Measurements from ENCODE around the gene KCNQ1.

Gene KCNQ1

GRCh38 chr11:2837096-2837601 lies 392.3 kb downstream of the KCNQ1 start:
- no peak overlapping the region for H3K4me3 ChIP-seq (ENCODE audit: low read depth, low read length)
- no peak for DNase-seq (ENCODE audit: low read depth)
- no peak for TF ChIP-seq CTCF (IDR thresholded peaks at IDR 0.05; ENCODE audit: insufficient read depth, low read depth, low read length, missing control alignments)

GRCh38 chr11:2837651-2838050 lies 392.8 kb downstream of the KCNQ1 start:
- DNase-seq (ENCODE audit: low read depth) = no peak
- TF ChIP-seq CTCF (IDR thresholded peaks at IDR 0.05; ENCODE audit: insufficient read depth, low read depth, low read length, missing control alignments) = no peak
- H3K4me3 ChIP-seq (ENCODE audit: low read depth, low read length) = no peak overlapping the region

GRCh38 chr11:2838091-2838490 lies 393.3 kb downstream of the KCNQ1 start:
- no peak for TF ChIP-seq CTCF (IDR thresholded peaks at IDR 0.05; ENCODE audit: insufficient read depth, low read depth, low read length, missing control alignments)

GRCh38 chr11:2838676-2839294 lies 394.0 kb downstream of the KCNQ1 start:
- H3K4me3 ChIP-seq (ENCODE audit: low read depth, low read length) = no peak overlapping the region
- DNase-seq (ENCODE audit: low read depth) = no peak
- TF ChIP-seq CTCF (IDR thresholded peaks at IDR 0.05; ENCODE audit: insufficient read depth, low read depth, low read length, missing control alignments) = no peak

More at GRCh38 chr11:2838091-2838490, 393.3 kb downstream of the KCNQ1 start:
- DNase-seq (ENCODE audit: low read depth) = no peak
- H3K4me3 ChIP-seq (ENCODE audit: low read depth, low read length) = no peak overlapping the region

- TF ChIP-seq CTCF (IDR thresholded peaks at IDR 0.05; ENCODE audit: insufficient read depth, low read depth, low read length, missing control alignments) = no peak
- no peak for DNase-seq (ENCODE audit: low read depth)
- no peak overlapping the region for H3K4me3 ChIP-seq (ENCODE audit: low read depth, low read length)
These were observed 394.7 kb downstream of the KCNQ1 start for GRCh38 chr11:2839395-2839943.

GRCh38 chr11:2841411-2842190 lies 396.8 kb downstream of the KCNQ1 start:
- H3K4me3 ChIP-seq (ENCODE audit: low read depth, low read length) = no peak overlapping the region
- DNase-seq (ENCODE audit: low read depth) = no peak
- TF ChIP-seq CTCF (IDR thresholded peaks at IDR 0.05; ENCODE audit: insufficient read depth, low read depth, low read length, missing control alignments) = no peak
